DLD1 (cell line): ENCODE data around the gene C11orf52.

ENCODE experiments used
- in situ Hi-C: cut with HindIII; loops from 2 replicates; pipeline ENCODE4 v1.10.0; 2017; ENCODE audit warnings: low sequenced_read_pairs

Gene C11orf52

DNA sequence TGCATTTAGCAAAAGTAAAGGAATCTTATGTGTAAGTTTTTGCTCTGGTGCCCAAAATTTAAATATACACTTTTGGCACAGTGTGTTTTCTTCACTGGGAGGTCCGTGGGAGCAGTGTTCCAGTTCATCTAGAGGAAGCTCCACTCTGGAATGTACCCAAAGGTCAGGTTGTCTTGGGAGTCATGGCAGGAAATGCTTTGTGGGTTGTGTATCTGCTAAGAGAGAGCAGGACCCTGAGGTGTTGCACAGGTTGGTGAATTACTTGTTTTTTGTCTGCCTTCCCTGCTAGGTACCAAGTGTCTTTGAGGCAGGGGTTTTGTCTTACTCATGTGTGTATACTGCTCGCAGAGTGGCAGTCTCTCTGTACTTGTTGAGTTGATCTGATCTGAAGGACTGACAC, 55.7 kb downstream of the C11orf52 start:
- in situ Hi-C loops: no loop called here

DNA sequence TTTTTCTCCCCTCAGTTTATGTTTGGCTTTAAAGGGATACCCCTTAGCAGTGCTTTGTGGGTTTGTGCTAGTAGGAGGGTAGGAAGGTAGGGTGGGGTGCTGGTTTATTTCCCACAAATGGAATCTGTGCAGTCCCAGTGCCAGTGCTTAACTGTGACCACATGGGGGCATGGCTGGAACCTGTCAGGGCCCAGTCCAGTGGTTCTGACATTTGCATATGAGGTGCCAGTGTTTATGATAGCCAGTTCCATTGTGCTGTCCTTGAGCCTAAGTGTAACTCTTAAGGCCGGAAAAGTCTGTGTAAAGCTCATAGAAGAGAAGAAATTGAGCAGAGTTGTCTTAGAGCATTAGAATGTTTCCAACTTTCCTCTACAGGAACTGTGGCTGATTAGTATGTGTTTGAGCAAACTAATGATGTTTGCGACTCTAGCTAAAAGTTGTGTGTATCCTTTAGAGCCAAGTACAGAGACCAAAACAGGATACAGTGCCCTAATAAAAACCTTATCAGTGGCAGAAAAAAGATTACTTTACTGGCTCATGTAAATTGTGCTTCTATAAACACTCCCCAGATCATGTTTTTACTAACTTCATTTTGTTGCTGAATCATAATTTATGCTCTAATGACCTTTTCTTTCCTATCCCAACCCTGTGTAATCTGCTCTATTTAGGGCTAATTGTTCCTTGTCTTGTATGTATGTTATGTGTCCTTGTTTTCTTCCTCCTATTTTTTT, 56.5 kb downstream of the C11orf52 start:
- in situ Hi-C loops: no loop called here

- in situ Hi-C loops: no loop called here
These were observed 57.5 kb downstream of the C11orf52 start for GRCh38 chr11:111976119-111976766.
